Measurements from ENCODE around the gene HBEGF. TPM values are rescaled to one million over a fixed set of nuclear protein-coding genes. Genes with fewer than 3 reads are reported as not detected.

Gene HBEGF
- total and polyA plus RNA-seq, 2 experiments from 2014 or later: 2.2 to 2.9 TPM

- no peak for TF ChIP-seq CTCF (conservative IDR thresholded peaks at IDR 0.05; ENCODE audit: low read depth in 2 of 2)
- no peak for TF ChIP-seq ZNF331 (CRISPR knock-in tag; IDR thresholded peaks at IDR 0.05; ENCODE audit: low read depth)
- no peak for TF ChIP-seq POLR2AphosphoS5 (IDR thresholded peaks at IDR 0.05; ENCODE audit: low read depth)
- TF ChIP-seq JUNB (IDR thresholded peaks at IDR 0.05; ENCODE audit: unreplicated experiment): no peak
- TF ChIP-seq CREB1 (CRISPR knock-in tag; IDR thresholded peaks at IDR 0.05; ENCODE audit: low read depth): no peak
Observed at GRCh38 chr5:140311011-140311467, 35.4 kb downstream of the HBEGF start (continued).

GRCh38 chr5:140310434-140310833 lies 36.0 kb downstream of the HBEGF start:
- no peak overlapping the region for H3K4me2 ChIP-seq
- Mint-ChIP-seq H3K27ac (no peak overlapping the region), H3K9me3 (no peaks in the 10 kb centered on the region), H3K4me3 (no peak overlapping the region), H3K4me1 (peaks cover 16% of the 10 kb centered on the region), H3K36me3 (ENCODE audit: low read depth) (no peaks in the 10 kb centered on the region), H3K27me3 (ENCODE audit: insufficient read depth, low read depth, poor library complexity) (peaks cover 6% of the 10 kb centered on the region)
- DNase-seq (ENCODE audit: low spot score) (no peak), ATAC-seq (no peak)
- no peaks in the 10 kb centered on the region for H3K79me2 ChIP-seq (replicated peaks; ENCODE audit: insufficient read depth)
- H3K9me2 ChIP-seq (ENCODE audit: insufficient read depth): peaks cover 4% of the 10 kb centered on the region; the same call in 1 of the 2 replicates
- no peaks in the 10 kb centered on the region for H3F3A ChIP-seq (replicated peaks; ENCODE audit: low read depth)
- 0 out of 2 replicates have a peak overlapping the region, but pooled peaks have one; percentile 23 for H2AFZ ChIP-seq
- no peak overlapping the region for H3K4me3 ChIP-seq
- no peak overlapping the region for H3K27ac ChIP-seq (ENCODE audit: low read depth)
- 0 out of 2 replicates have a peak, but pooled peaks cover 11% of the 10 kb centered on the region for H3K4me1 ChIP-seq (ENCODE audit: insufficient read depth)
- TF ChIP-seq STAT1 (IDR thresholded peaks at IDR 0.05; ENCODE audit: unreplicated experiment): no peak
- TF ChIP-seq REST (IDR thresholded peaks at IDR 0.05; ENCODE audit: unreplicated experiment): no peak
- TF ChIP-seq JUNB (IDR thresholded peaks at IDR 0.05; ENCODE audit: unreplicated experiment): no peak
- no peaks in the 10 kb centered on the region for H3K27me3 ChIP-seq (ENCODE audit: insufficient read depth)
- no peaks in the 10 kb centered on the region for H4K20me1 ChIP-seq (replicated peaks; ENCODE audit: insufficient read depth)
- no peaks in the 10 kb centered on the region for H3K36me3 ChIP-seq (ENCODE audit: insufficient read depth)

- Mint-ChIP-seq H3K27ac (no peak overlapping the region), H3K4me3 (no peak overlapping the region), H3K36me3 (ENCODE audit: low read depth) (no peaks in the 10 kb centered on the region), H3K9me3 (no peaks in the 10 kb centered on the region), H3K27me3 (ENCODE audit: insufficient read depth, low read depth, poor library complexity) (peaks cover 6% of the 10 kb centered on the region), H3K4me1 (peaks cover 16% of the 10 kb centered on the region)
- Histone ChIP-seq H3K79me2 (replicated peaks; ENCODE audit: insufficient read depth) (no peaks in the 10 kb centered on the region), H3K27me3 (ENCODE audit: insufficient read depth) (no peaks in the 10 kb centered on the region), H3K9me2 (ENCODE audit: insufficient read depth) (peaks cover 4% of the 10 kb centered on the region; the same call in 1 of the 2 replicates), H3K4me2 (no peak overlapping the region), H4K20me1 (replicated peaks; ENCODE audit: insufficient read depth) (no peaks in the 10 kb centered on the region), H3K27ac (ENCODE audit: low read depth) (no peak overlapping the region), H3K4me3 (no peak overlapping the region), H3F3A (replicated peaks; ENCODE audit: low read depth) (no peaks in the 10 kb centered on the region), H2AFZ (no peak overlapping the region), H3K36me3 (ENCODE audit: insufficient read depth) (no peaks in the 10 kb centered on the region), H3K4me1 (ENCODE audit: insufficient read depth) (0 out of 2 replicates have a peak, but pooled peaks cover 11% of the 10 kb centered on the region)
- ATAC-seq (no peak), DNase-seq (ENCODE audit: low spot score) (no peak)
- no peak for TF ChIP-seq REST (IDR thresholded peaks at IDR 0.05; ENCODE audit: unreplicated experiment)
- no peak for TF ChIP-seq NANOG (IDR thresholded peaks at IDR 0.05; ENCODE audit: borderline replicate concordance)
- TF ChIP-seq ZNF331 (CRISPR knock-in tag; IDR thresholded peaks at IDR 0.05; ENCODE audit: low read depth): no peak
- TF ChIP-seq CREB1 (CRISPR knock-in tag; IDR thresholded peaks at IDR 0.05; ENCODE audit: low read depth): no peak
- no peak for TF ChIP-seq ETS1 (IDR thresholded peaks at IDR 0.05)
- no peak for TF ChIP-seq STAT1 (IDR thresholded peaks at IDR 0.05; ENCODE audit: unreplicated experiment)
- no peak for TF ChIP-seq JUNB (IDR thresholded peaks at IDR 0.05; ENCODE audit: unreplicated experiment)
- no peak for TF ChIP-seq EZH2 (IDR thresholded peaks at IDR 0.05; ENCODE audit: low read depth, unreplicated experiment)
- TF ChIP-seq ZNF114 (CRISPR knock-in tag; IDR thresholded peaks at IDR 0.05): no peak
Observed at GRCh38 chr5:140309706-140310249, 36.6 kb downstream of the HBEGF start.

All from GM23338 (cell line).